HepG2 (cell line): ENCODE data around the gene APLNR. TPM values are rescaled to one million over a fixed set of nuclear protein-coding genes. Genes with fewer than 3 reads are reported as not detected.

Experiments used
- ATAC-seq: fragments of 200-7000 bp; cut with Tn5 transposase; 3 replicates; pipeline ENCODE4 v1.9.1; 2020; ENCODE audit warnings: mild to moderate bottlenecking, moderate library complexity
- BruUV-seq: library from RNA; stranded (reverse); fragments of 400-500 nt; replicated peaks from 2 replicates; lab custom pipeline; 2021; lab: Mats Ljungman, UMichigan
- CTCF ChIA-PET: fragments of 300-600 bp; formaldehyde crosslinking; extraction: SDS; loops from one replicate; lab custom pipeline; 2021; ENCODE audit warnings: low total read pairs, inconsistent platforms, low intra/inter-chr PET ratio; lab: Yijun Ruan, JAX
- POLR2A ChIA-PET: fragments of 350-600 bp; sonication (Branson Sonifier 250); formaldehyde crosslinking; loops from one replicate; lab custom pipeline; 2020; ENCODE audit warnings: antibody characterized with exemption, inconsistent platforms; lab: Yijun Ruan, JAX
- DNase-seq: peaks from one replicate; pipeline ENCODE4 v3.0.0-alpha.2; 2015; ENCODE audit warnings: low spot score
- FAIRE-seq: peaks from 3 replicates; lab custom pipeline; 2011; peaks lifted over from hg19 to GRCh38; lab: Jason Lieb, UNC
- H2AFZ ChIP-seq: one replicate; pipeline ENCODE4 v1.6.1; 2011; ENCODE audit warnings: low read length, inconsistent platforms
- H3K27ac ChIP-seq: fragments of 300-600 bp; 3 replicates; pipeline ENCODE4 v1.8.0; 2011; ENCODE audit warnings: mixed run types, mild to moderate bottlenecking, mixed read lengths, low read length, inconsistent platforms; ENCODE audit not compliant: insufficient read depth; ENCODE audit errors: extremely low read length
- H3K27me3 ChIP-seq, 2 experiments: fragments of 200-600 bp in 1 of 2; 2 replicates in 1 of 2; 3 replicates in 1 of 2; pipeline versions ENCODE4 v1.6.0 to v1.8.0; 2011; ENCODE audit warnings: low read length in 2 of 2, mild to moderate bottlenecking in 2 of 2, moderate library complexity in 2 of 2, inconsistent platforms in 1 of 2; ENCODE audit not compliant: insufficient read depth in 2 of 2, control insufficient read depth in 1 of 2
- H3K36me3 ChIP-seq, 2 experiments: fragments of 200-600 bp in 1 of 2; replicated peaks in 1 of 2; 2 replicates in 1 of 2; 3 replicates in 1 of 2; pipeline versions ENCODE4 v1.5.1 to v1.8.0; 2011; ENCODE audit warnings: low read length in 2 of 2, inconsistent platforms in 1 of 2; ENCODE audit not compliant: insufficient read depth in 2 of 2, control insufficient read depth in 1 of 2
- H3K4me1 ChIP-seq: 2 replicates; pipeline ENCODE4 v1.5.1; 2012; ENCODE audit warnings: low read length, inconsistent platforms; ENCODE audit not compliant: insufficient read depth
- H3K4me2 ChIP-seq: 2 replicates; pipeline ENCODE4 v1.6.0; 2011; ENCODE audit warnings: low read depth, low read length, inconsistent platforms
- H3K4me3 ChIP-seq, 3 experiments: fragments of 200-600 bp in 1 of 3; sonication (generic), shearing (Covaris generic) in 1 of 3; replicated peaks in 1 of 3; 2 replicates each; pipeline ENCODE4 v1.5.1; 2011 to 2016; ENCODE audit warnings: low read length in 3 of 3, inconsistent platforms in 2 of 3, low read depth in 2 of 3, mild to moderate bottlenecking in 2 of 3, control low read depth in 1 of 3, mixed read lengths in 1 of 3; ENCODE audit not compliant: insufficient read depth in 1 of 3
- H3K79me2 ChIP-seq: one replicate; pipeline ENCODE4 v1.6.1; 2011; ENCODE audit warnings: low read length, inconsistent platforms; ENCODE audit not compliant: insufficient read depth
- H3K9ac ChIP-seq: 2 replicates; pipeline ENCODE4 v1.6.0; 2011; ENCODE audit warnings: mild to moderate bottlenecking, low read depth, low read length, inconsistent platforms; ENCODE audit not compliant: insufficient read depth
- H3K9me3 ChIP-seq: 2 replicates; pipeline ENCODE4 v1.5.1; 2012; ENCODE audit warnings: mild to moderate bottlenecking, low read length
- H4K20me1 ChIP-seq: 2 replicates; pipeline ENCODE4 v1.6.0; 2011; ENCODE audit warnings: inconsistent platforms, mild to moderate bottlenecking, low read length, moderate library complexity; ENCODE audit not compliant: insufficient read depth
- CBFB ChIP-seq: sonication (generic); formaldehyde crosslinking; IDR thresholded peaks from 2 replicates; pipeline ENCODE4 v1.4.0; 2020; ENCODE audit warnings: missing genetic modification reagents
- DMAP1 ChIP-seq: IDR thresholded peaks from 2 replicates; pipeline ENCODE4 v1.6.1; 2016
- DNMT1 ChIP-seq: sonication (generic); formaldehyde crosslinking; IDR thresholded peaks from 2 replicates; pipeline ENCODE4 v1.5.1; 2020; ENCODE audit warnings: mild to moderate bottlenecking, missing genetic modification reagents
- ELF1 ChIP-seq: sonication (generic); formaldehyde crosslinking; IDR thresholded peaks from 2 replicates; pipeline ENCODE4 v1.4.0; 2020; ENCODE audit warnings: missing genetic modification reagents
- ISX ChIP-seq: sonication (generic); formaldehyde crosslinking; conservative IDR thresholded peaks from 2 replicates; pipeline ENCODE4 v1.5.0; 2020; ENCODE audit warnings: missing genetic modification reagents
- LCORL ChIP-seq, 2 experiments: fragments of 450-650 bp in 1 of 2; sonication (generic) in 1 of 2; formaldehyde crosslinking in 1 of 2; IDR thresholded peaks; 2 replicates each; pipeline versions ENCODE4 v1.5.0 to v1.6.1; 2017 to 2020; ENCODE audit warnings: antibody characterized with exemption in 1 of 2, missing genetic modification reagents in 1 of 2
- WIZ ChIP-seq: sonication (generic); formaldehyde crosslinking; IDR thresholded peaks from 2 replicates; pipeline ENCODE4 v1.5.1; 2020; ENCODE audit warnings: mild to moderate bottlenecking, missing genetic modification reagents
- ZFP1 ChIP-seq: IDR thresholded peaks from 2 replicates; pipeline ENCODE4 v1.6.1; 2016
- ZMYM4 ChIP-seq: sonication (generic); formaldehyde crosslinking; IDR thresholded peaks from 2 replicates; pipeline ENCODE4 v1.8.1; 2023; ENCODE audit warnings: mild to moderate bottlenecking, missing genetic modification reagents
- ZNF160 ChIP-seq: sonication (generic); formaldehyde crosslinking; IDR thresholded peaks from 2 replicates; pipeline ENCODE4 v1.8.0; 2022; ENCODE audit warnings: mild to moderate bottlenecking, inconsistent platforms, missing genetic modification reagents
- ZNF3 ChIP-seq: IDR thresholded peaks from 2 replicates; pipeline ENCODE4 v1.7.0; 2017; ENCODE audit warnings: inconsistent platforms
- WGBS: methylation state at CpG from one replicate; pipeline ENCODE4 v1.1.6; 2017; ENCODE audit warnings: low lambda C conversion rate; 5-methylcytosine and 5-hydroxymethylcytosine counted together
- in situ Hi-C: cut with HindIII; loops from 2 replicates; pipeline ENCODE4 v1.10.0; 2017; ENCODE audit warnings: low pct_unique_long_range_greater_than_20kb; ENCODE audit not compliant: extremely low pct_ligation_motif_present
- intact Hi-C: fragments of 100-400 bp; cut with micrococcal nuclease; formaldehyde crosslinking; loops from one replicate; pipeline ENCODE4 v1.10.0; 2022; ENCODE audit not compliant: unreplicated experiment
- polyA plus RNA-seq, 8 experiments: library from polyadenylated mRNA; depleted of rRNA in 3 of 8; stranded (reverse) in 7 of 8; unstranded in 1 of 8; fragments of >200 nt; fragmentation: Illumina TruSeq in 4 of 8; extraction: Trizol in 4 of 8; gene quantifications; 2 replicates each; pipeline versions ENCODE4 v1.2.1 to v1.2.3, GENCODE V29; 2011 to 2016; ENCODE audit warnings: low read depth in 4 of 8, missing spikeins in 1 of 8, mixed read lengths in 1 of 8; ENCODE audit not compliant: insufficient read depth in 1 of 8
- total RNA-seq, 5 experiments: library from RNA; depleted of rRNA; stranded (reverse); fragments of >200 nt; fragmentation: Illumina TruSeq; extraction: Trizol; gene quantifications; 2 replicates each; pipeline ENCODE4 v1.2.3, GENCODE V29; 2016; ENCODE audit warnings: low read depth in 1 of 5
- TF ChIP-seq, protein P1 (sequence below): sonication (generic); formaldehyde crosslinking; IDR thresholded peaks from 2 replicates; pipeline ENCODE4 v1.8.0; 2022; ENCODE audit warnings: mild to moderate bottlenecking, missing genetic modification reagents; ENCODE audit not compliant: insufficient replicate concordance
- TF ChIP-seq, protein P2 (sequence below): IDR thresholded peaks from 2 replicates; pipeline ENCODE4 v1.6.1; 2016; ENCODE audit warnings: mild to moderate bottlenecking, missing biosample characterization, missing genetic modification reagents
- TF ChIP-seq, protein P3 (sequence below): sonication (generic); formaldehyde crosslinking; IDR thresholded peaks from 2 replicates; pipeline ENCODE4 v1.4.0; 2020; ENCODE audit warnings: missing genetic modification reagents
- TF ChIP-seq, protein P4 (sequence below): sonication (generic); formaldehyde crosslinking; IDR thresholded peaks from 2 replicates; pipeline ENCODE4 v1.5.0; 2020; ENCODE audit warnings: missing genetic modification reagents

The APLNR gene
- total and polyA plus RNA-seq, 2 of the 13 experiments (the other 11 are each of a cell fraction or from before 2014, with no cell fraction given) = not detected

DNA sequence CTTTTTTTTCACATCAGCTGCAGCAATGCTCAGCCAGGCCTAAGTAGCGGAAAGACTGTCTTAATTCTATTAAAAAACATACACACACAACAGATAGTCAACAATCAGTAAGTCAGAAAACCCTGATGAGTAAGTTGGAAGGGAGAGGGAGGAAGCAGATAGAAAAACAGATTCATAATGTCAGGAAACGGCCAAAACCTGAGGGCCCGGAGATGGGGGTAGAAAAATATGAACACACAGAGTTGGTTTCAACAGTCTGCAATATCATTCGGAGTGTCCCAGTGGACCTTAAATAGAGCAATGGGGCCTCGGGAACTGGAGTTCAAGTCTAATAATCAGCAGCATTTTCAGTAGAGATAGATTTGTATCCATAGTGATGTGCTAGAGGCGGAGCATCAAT is 40.5 kb downstream of the APLNR start:
- H3K36me3 ChIP-seq = no peaks in the 10 kb centered on the region
- 41% methylated on average over 6 of the region's 6 CpGs for WGBS

DNA sequence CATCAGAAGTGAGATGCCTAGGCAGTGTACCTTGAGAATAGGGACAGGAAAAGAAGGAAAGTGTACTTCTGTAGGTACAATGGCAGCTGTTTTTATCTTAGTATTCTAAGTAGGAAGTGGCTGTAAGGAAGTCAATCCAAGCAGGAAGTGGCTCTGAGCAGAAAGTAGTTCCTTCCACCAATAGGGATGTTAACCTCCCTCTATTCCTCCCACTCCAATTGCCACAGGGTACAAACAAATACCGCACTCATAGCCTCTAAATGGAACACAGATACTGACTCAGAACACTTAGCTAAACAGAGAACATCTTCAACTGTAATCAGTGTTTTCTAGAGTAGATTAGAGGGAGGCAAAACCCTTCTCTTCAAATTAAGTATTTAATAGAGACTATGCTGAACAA is 44.7 kb downstream of the APLNR start:
- FAIRE-seq = no peak
- no peak overlapping the region for H3K4me3 ChIP-seq
- H3K9me3 ChIP-seq = no peaks in the 10 kb centered on the region

More for the DNA sequence above, 40.5 kb downstream of the APLNR start:
- H3K27ac ChIP-seq = no peak overlapping the region
- no peaks in the 10 kb centered on the region for H4K20me1 ChIP-seq
- no peak overlapping the region for H3K4me2 ChIP-seq
- no peak overlapping the region for H3K4me3 ChIP-seq
- H3K4me1 ChIP-seq = no peaks in the 10 kb centered on the region
- ATAC-seq (no peak), DNase-seq (no peak), FAIRE-seq (no peak)
- no peaks in the 10 kb centered on the region for H3K9me3 ChIP-seq
- intact Hi-C loops (no loop called here), in situ Hi-C loops (no loop called here)
- no peak overlapping the region for H2AFZ ChIP-seq
- no TSS peak for BruUV-seq
- no peak overlapping the region for H3K9ac ChIP-seq
- no peak for TF ChIP-seq ZNF160 (CRISPR knock-in tag)
- TF ChIP-seq ZNF3 = no peak
- no peak for TF ChIP-seq LCORL (IDR thresholded peaks at IDR 0.05)
- TF ChIP-seq LCORL (CRISPR knock-in tag; IDR thresholded peaks at IDR 0.05) = no peak
- TF ChIP-seq DMAP1 (CRISPR knock-in tag) = no peak
- TF ChIP-seq CBFB = no peak
- TF ChIP-seq WIZ (CRISPR knock-in tag) = no peak
- 0 out of 5 replicates have a peak, but pooled peaks cover 0 to 4% of the 10 kb centered on the region in 2 experiments for H3K27me3 ChIP-seq
- no peaks in the 10 kb centered on the region for H3K79me2 ChIP-seq
- ChIA-PET CTCF (no interaction called here), POLR2A (no interaction called here)

More for the DNA sequence above, 44.7 kb downstream of the APLNR start:
- H3K9ac ChIP-seq = no peak overlapping the region
- H3K79me2 ChIP-seq = no peaks in the 10 kb centered on the region
- no peaks in the 10 kb centered on the region for H3K36me3 ChIP-seq
- intact Hi-C loops (no loop called here), in situ Hi-C loops (no loop called here)
- H3K27ac ChIP-seq = no peak overlapping the region
- POLR2A ChIA-PET = no interaction called here
- no TSS peak for BruUV-seq
- CTCF ChIA-PET = no interaction called here
- no peak overlapping the region for H3K4me2 ChIP-seq
- WGBS = 0% methylated on average over 1 of the region's 1 CpG
- H2AFZ ChIP-seq = no peak overlapping the region
- no peaks in the 10 kb centered on the region for H3K4me1 ChIP-seq
- H4K20me1 ChIP-seq = no peaks in the 10 kb centered on the region
- no peaks in the 10 kb centered on the region; a peak in 1 of 5 replicates for H3K27me3 ChIP-seq
- no peak for ATAC-seq
- no peak for DNase-seq
- TF ChIP-seq, protein P1, sequence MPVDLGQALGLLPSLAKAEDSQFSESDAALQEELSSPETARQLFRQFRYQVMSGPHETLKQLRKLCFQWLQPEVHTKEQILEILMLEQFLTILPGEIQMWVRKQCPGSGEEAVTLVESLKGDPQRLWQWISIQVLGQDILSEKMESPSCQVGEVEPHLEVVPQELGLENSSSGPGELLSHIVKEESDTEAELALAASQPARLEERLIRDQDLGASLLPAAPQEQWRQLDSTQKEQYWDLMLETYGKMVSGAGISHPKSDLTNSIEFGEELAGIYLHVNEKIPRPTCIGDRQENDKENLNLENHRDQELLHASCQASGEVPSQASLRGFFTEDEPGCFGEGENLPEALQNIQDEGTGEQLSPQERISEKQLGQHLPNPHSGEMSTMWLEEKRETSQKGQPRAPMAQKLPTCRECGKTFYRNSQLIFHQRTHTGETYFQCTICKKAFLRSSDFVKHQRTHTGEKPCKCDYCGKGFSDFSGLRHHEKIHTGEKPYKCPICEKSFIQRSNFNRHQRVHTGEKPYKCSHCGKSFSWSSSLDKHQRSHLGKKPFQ = no peak
- TF ChIP-seq ELF1 (CRISPR knock-in tag) = no peak
- no peak for TF ChIP-seq DNMT1 (CRISPR knock-in tag)
- TF ChIP-seq ISX (CRISPR knock-in tag) = no peak
- TF ChIP-seq, protein P2, sequence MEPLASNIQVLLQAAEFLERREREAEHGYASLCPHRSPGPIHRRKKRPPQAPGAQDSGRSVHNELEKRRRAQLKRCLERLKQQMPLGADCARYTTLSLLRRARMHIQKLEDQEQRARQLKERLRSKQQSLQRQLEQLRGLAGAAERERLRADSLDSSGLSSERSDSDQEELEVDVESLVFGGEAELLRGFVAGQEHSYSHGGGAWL = no peak
- TF ChIP-seq, protein P3, sequence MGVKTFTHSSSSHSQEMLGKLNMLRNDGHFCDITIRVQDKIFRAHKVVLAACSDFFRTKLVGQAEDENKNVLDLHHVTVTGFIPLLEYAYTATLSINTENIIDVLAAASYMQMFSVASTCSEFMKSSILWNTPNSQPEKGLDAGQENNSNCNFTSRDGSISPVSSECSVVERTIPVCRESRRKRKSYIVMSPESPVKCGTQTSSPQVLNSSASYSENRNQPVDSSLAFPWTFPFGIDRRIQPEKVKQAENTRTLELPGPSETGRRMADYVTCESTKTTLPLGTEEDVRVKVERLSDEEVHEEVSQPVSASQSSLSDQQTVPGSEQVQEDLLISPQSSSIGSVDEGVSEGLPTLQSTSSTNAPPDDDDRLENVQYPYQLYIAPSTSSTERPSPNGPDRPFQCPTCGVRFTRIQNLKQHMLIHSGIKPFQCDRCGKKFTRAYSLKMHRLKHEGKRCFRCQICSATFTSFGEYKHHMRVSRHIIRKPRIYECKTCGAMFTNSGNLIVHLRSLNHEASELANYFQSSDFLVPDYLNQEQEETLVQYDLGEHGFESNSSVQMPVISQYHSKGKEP = no peak
- TF ChIP-seq ZMYM4 (CRISPR knock-in tag) = no peak
- TF ChIP-seq, protein P4, sequence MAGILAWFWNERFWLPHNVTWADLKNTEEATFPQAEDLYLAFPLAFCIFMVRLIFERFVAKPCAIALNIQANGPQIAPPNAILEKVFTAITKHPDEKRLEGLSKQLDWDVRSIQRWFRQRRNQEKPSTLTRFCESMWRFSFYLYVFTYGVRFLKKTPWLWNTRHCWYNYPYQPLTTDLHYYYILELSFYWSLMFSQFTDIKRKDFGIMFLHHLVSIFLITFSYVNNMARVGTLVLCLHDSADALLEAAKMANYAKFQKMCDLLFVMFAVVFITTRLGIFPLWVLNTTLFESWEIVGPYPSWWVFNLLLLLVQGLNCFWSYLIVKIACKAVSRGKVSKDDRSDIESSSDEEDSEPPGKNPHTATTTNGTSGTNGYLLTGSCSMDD = no peak
- no peak for TF ChIP-seq ZFP1 (CRISPR knock-in tag)
